ENCODE data around the gene CDC34.

The CDC34 gene

DNA sequence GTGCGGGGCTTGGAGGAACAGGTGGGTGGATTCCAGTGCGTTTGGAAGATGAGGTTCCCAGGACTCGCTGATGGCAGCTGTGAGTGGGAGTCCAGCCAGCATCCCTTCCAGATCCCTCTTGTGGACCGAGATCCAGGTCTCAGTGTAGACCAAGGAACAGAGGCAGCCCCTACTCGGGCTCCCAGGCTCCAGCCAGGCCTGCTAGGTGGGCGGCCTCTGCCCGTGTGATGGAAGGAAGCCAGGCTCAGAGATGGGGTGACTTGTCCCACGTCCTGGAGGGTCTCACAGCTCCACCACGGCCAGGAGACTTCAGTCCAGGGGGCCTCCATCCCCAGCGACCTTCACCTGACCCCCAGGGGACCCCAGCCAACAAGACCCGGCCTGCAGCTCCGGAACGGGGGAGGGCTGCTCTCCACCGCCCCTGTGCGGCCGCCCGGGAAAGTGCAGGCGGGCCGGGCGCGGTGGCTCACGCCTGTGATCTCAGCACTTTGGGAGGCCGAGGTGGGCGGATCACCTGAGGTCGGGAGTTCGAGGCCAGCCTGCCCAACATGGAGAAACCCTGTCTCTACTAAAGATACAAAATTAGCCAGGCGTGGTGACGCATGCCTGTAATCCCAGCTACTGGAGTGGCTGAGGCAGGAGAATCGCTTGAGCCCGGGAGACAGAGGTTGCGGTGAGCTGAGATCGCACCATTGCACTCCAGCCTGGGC is 36.0 kb upstream of the CDC34 start:
- TF ChIP-seq ZBTB7A (IDR thresholded peaks at IDR 0.05; ENCODE audit: low read depth), result peak; percentile 88; the same call in 1 of the 2 replicates
- peak; percentile 21; the same call in 1 of the 2 replicates for TF ChIP-seq RAD21 (IDR thresholded peaks at IDR 0.05; ENCODE audit: low read depth)
- no peak for TF ChIP-seq YY1 (IDR thresholded peaks at IDR 0.05; ENCODE audit: low read depth)
- peak; percentile 52; the same call in 1 of the 2 replicates for TF ChIP-seq EGR1 (IDR thresholded peaks at IDR 0.05)
- TF ChIP-seq, protein P1, sequence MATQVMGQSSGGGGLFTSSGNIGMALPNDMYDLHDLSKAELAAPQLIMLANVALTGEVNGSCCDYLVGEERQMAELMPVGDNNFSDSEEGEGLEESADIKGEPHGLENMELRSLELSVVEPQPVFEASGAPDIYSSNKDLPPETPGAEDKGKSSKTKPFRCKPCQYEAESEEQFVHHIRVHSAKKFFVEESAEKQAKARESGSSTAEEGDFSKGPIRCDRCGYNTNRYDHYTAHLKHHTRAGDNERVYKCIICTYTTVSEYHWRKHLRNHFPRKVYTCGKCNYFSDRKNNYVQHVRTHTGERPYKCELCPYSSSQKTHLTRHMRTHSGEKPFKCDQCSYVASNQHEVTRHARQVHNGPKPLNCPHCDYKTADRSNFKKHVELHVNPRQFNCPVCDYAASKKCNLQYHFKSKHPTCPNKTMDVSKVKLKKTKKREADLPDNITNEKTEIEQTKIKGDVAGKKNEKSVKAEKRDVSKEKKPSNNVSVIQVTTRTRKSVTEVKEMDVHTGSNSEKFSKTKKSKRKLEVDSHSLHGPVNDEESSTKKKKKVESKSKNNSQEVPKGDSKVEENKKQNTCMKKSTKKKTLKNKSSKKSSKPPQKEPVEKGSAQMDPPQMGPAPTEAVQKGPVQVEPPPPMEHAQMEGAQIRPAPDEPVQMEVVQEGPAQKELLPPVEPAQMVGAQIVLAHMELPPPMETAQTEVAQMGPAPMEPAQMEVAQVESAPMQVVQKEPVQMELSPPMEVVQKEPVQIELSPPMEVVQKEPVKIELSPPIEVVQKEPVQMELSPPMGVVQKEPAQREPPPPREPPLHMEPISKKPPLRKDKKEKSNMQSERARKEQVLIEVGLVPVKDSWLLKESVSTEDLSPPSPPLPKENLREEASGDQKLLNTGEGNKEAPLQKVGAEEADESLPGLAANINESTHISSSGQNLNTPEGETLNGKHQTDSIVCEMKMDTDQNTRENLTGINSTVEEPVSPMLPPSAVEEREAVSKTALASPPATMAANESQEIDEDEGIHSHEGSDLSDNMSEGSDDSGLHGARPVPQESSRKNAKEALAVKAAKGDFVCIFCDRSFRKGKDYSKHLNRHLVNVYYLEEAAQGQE (IDR thresholded peaks at IDR 0.05; ENCODE audit: low read depth), result no peak

DNA sequence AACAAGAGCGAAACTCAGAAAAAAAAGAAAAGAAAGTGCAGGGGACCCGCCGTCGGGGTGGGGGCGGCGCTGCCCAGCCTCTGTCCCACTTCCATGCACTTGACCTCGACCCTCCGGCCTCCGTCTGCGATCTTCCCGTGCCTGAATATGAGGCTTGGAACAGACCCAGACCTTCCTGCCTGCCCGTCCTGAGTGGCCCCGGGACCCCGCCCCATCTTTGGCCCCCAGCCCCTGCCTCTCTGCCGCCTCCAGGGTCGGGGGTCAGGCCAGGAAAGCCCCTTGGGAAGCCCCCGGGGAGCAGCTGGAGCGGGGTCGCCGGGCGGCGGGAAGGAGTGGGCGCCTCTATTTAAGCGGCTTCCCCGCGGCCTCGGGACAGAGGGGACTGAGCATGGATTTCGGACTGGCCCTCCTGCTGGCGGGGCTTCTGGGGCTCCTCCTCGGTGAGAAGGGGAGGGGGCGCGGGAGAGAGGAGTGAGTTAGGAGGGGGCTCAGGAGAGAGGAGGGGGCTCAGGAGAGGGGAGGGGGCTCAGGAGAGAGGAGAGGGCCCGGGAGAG is 35.4 kb upstream of the CDC34 start, which contains the start of gene MADCAM1:
MADCAM1 (plus strand) TSS at position 375 of the 554 bp plus-strand sequence; CDS start at position 389, 14 bp downstream.
- TF ChIP-seq ZBTB7A (IDR thresholded peaks at IDR 0.05; ENCODE audit: low read depth) (no peak), NFIC (IDR thresholded peaks at IDR 0.05) (no peak)
- TF ChIP-seq, protein P2, sequence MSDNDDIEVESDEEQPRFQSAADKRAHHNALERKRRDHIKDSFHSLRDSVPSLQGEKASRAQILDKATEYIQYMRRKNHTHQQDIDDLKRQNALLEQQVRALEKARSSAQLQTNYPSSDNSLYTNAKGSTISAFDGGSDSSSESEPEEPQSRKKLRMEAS (IDR thresholded peaks at IDR 0.05), result no peak

DNA sequence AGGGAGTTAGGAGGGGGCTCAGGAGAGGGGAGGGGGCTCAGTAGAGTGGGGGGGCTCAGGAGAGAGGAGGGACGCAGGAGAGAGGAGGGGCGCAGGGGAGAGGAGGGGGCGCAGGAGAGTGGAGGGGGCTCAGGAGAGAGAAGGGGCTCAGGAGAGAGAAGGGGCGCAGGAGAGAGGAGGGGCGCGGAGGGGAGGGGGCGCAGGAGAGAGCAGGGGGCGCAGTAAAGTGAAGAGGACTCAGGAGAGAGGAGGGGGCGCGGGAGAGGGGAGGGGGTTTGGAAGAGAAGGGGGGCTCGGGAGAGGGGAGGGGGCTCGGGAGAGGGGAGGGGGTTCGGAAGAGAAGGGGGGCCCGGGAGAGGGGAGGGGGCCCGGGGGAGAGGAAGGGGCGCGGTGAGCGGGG is 34.6 kb upstream of the CDC34 start:
- TF ChIP-seq FOXM1 (IDR thresholded peaks at IDR 0.05; ENCODE audit: borderline replicate concordance, low read depth) (no peak), ZBTB7A (IDR thresholded peaks at IDR 0.05; ENCODE audit: low read depth) (no peak), NFIC (IDR thresholded peaks at IDR 0.05) (no peak), CREB1 (IDR thresholded peaks at IDR 0.05; ENCODE audit: low read depth) (no peak), EP300 (IDR thresholded peaks at IDR 0.05; ENCODE audit: borderline replicate concordance) (no peak), RAD21 (IDR thresholded peaks at IDR 0.05; ENCODE audit: low read depth) (no peak), TCF12 (IDR thresholded peaks at IDR 0.05; ENCODE audit: low read depth) (no peak), CEBPB (IDR thresholded peaks at IDR 0.05) (no peak), YY1 (IDR thresholded peaks at IDR 0.05; ENCODE audit: low read depth) (no peak), TEAD4 (IDR thresholded peaks at IDR 0.05) (no peak)
- TF ChIP-seq, protein P2 (IDR thresholded peaks at IDR 0.05), result no peak

DNA sequence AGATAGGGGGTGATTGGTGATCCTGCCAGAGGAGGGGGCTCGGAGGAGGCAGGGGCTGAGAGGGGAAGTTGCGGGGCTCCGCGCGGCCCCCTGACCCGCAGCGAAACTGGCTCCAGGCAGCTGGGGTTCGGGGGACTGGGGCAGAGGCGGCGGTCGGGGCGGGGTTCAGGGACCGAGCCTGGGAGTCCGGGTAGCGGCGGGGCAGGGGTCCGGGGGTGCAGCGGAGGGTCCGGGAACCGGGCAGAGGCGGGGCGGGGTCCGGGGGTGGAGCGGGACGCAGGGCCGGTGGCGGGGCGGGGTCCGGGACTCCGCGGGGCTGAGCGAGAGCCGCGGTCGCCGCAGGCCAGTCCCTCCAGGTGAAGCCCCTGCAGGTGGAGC is 34.1 kb upstream of the CDC34 start:
- TF ChIP-seq NFIC (IDR thresholded peaks at IDR 0.05) (no peak), ZBTB7A (IDR thresholded peaks at IDR 0.05; ENCODE audit: low read depth) (0 out of 2 replicates have a peak, but pooled peaks have one; percentile 36), FOXM1 (IDR thresholded peaks at IDR 0.05; ENCODE audit: borderline replicate concordance, low read depth) (no peak), EGR1 (IDR thresholded peaks at IDR 0.05) (no peak), YY1 (IDR thresholded peaks at IDR 0.05; ENCODE audit: low read depth) (no peak), CREB1 (IDR thresholded peaks at IDR 0.05; ENCODE audit: low read depth) (no peak)
- TF ChIP-seq, protein P3, sequence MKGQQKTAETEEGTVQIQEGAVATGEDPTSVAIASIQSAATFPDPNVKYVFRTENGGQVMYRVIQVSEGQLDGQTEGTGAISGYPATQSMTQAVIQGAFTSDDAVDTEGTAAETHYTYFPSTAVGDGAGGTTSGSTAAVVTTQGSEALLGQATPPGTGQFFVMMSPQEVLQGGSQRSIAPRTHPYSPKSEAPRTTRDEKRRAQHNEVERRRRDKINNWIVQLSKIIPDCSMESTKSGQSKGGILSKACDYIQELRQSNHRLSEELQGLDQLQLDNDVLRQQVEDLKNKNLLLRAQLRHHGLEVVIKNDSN (IDR thresholded peaks at IDR 0.05), result no peak
- TF ChIP-seq, protein P1 (IDR thresholded peaks at IDR 0.05; ENCODE audit: low read depth), result no peak

DNA sequence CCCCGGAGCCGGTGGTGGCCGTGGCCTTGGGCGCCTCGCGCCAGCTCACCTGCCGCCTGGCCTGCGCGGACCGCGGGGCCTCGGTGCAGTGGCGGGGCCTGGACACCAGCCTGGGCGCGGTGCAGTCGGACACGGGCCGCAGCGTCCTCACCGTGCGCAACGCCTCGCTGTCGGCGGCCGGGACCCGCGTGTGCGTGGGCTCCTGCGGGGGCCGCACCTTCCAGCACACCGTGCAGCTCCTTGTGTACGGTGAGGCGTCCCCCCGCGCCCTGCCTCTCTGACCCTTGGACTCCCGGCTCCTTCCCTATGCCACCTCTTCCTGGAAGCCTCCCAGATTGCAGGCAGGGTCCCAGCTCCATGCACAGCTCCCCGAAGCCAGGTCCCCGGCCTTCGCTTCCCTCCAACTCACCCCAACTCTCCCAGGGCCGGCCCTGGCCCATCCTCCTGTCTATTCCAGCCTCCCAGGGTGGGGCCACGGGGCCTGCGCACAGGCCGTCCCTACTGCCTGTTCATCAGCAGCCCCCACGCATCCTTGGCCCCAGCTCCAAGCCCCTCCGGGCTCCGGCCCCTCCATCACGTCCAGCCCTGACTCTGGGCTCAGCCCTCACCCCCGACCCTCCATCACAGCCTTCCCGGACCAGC is 33.6 kb upstream of the CDC34 start:
- TF ChIP-seq YY1 (IDR thresholded peaks at IDR 0.05; ENCODE audit: low read depth) (no peak), RAD21 (IDR thresholded peaks at IDR 0.05; ENCODE audit: low read depth) (no peak), CEBPB (IDR thresholded peaks at IDR 0.05) (no peak), CREB1 (IDR thresholded peaks at IDR 0.05; ENCODE audit: low read depth) (no peak), EGR1 (IDR thresholded peaks at IDR 0.05) (no peak), FOXM1 (IDR thresholded peaks at IDR 0.05; ENCODE audit: borderline replicate concordance, low read depth) (no peak), EP300 (IDR thresholded peaks at IDR 0.05; ENCODE audit: borderline replicate concordance) (no peak), TEAD4 (IDR thresholded peaks at IDR 0.05) (no peak)
- TF ChIP-seq, protein P2 (IDR thresholded peaks at IDR 0.05), result no peak

DNA sequence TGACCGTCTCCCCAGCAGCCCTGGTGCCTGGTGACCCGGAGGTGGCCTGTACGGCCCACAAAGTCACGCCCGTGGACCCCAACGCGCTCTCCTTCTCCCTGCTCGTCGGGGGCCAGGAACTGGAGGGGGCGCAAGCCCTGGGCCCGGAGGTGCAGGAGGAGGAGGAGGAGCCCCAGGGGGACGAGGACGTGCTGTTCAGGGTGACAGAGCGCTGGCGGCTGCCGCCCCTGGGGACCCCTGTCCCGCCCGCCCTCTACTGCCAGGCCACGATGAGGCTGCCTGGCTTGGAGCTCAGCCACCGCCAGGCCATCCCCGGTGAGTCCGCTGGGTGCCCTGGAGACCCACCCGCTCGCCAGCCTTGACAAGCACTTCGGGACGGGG is 33.1 kb upstream of the CDC34 start:
- TF ChIP-seq CEBPB (IDR thresholded peaks at IDR 0.05), result no peak
- peak; percentile 58; the same call in 1 of the 2 replicates for TF ChIP-seq ZBTB7A (IDR thresholded peaks at IDR 0.05; ENCODE audit: low read depth)
